GM12801 (cell line): ENCODE data around the gene TMEM63A.

ENCODE experiments used
- CTCF ChIP-seq: IDR thresholded peaks from one replicate; pipeline ENCODE4 v1.5.1; 2011; ENCODE audit warnings: control low read depth; ENCODE audit not compliant: insufficient read length; ENCODE audit errors: extremely low read depth

The TMEM63A gene

GRCh38 chr1:225881959-225882693, at the start of gene TMEM63A:
TSS of gene TMEM63A (minus strand) at chr1:225882380. CDS start at chr1:225877580, 4,800 bp downstream.
- TF ChIP-seq CTCF: no peak

DNA sequence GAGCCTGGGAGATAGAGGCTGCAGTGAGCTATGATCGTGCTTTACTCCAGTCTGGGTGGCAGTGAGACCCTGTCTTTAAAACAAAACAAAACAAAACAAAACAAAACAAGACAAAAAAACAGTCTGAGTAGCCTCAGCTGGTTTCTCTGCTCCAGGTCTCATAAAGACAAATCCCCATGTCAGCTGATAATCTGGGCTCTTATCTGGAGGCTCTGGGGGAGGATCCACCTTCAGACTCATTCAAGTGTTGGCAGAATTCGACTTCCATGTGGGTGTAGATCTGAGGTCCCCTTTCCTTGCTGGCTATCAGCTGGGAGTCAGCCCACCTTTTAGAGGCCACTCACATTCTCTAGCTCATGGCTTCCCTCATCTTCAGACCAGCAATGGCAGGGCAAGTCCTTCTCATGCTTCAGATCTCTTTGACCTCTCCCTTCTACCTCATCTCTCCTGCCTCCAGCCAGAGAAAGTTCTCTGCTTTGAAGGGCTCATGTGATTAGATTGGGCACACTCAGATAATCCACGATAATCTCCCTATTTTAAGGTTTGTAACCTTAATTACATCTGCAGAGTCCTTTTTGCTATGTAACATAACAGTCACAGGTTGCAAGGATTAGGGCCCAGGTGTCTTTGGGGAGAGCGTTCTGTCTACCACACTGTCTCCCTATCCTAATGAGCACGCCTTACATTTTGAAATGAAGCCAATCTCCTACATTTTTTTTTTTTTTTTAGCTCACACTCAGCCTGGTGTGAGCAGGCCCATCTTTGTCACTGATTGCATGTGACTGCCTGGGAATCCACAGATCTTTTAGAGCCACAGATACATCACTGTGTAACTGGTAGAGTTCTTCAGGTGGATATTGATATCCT, 49.3 kb upstream of the TMEM63A start:
- no peak for TF ChIP-seq CTCF

DNA sequence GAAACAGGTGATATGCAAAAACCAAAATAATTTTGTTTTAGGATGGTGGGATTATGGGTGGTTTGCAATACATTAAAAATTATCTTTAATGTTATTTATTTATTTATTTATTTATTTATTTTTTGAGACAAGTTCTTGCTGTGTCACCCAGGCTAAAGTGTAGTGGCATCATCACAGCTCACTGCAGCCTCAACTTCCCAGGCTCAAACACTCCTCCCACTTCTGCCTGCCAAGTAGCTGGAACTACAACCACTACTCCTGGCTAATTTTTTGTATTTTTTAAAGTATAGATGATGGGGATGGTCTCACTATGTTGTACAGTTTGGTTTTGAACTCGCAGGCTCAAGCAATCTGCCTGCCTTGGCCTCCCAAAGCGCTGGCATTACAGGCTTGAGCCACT, 48.4 kb upstream of the TMEM63A start:
- TF ChIP-seq CTCF: no peak

GRCh38 chr1:225928186-225929175, 46.3 kb upstream of the TMEM63A start:
- TF ChIP-seq CTCF: no peak

DNA sequence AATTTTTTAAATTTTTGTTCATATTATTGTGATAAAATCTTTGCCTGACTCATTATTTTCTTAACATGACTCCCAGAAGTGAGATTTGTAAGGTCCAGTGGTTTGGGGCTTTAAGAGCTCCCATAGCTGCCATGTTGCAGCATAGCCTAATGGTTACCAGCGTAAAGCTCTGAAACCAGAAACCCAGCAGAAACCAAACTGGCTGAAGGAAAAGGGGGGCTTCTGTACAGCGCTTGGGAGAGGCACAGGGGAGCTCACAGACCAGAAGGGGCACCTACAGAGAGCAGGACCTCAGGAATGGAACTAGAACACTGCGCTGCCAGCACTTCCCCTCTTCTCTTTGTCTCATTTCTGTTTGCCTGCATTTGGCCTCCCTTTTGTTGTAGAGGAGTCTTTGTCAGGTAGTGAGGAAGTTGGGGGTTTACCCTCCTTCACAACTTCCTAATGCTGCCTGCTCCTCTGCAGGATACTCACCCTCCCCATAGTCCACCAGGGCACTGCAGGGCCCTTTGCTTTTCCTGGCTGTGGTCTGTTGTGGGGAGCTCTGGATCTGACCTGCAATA, 44.5 kb upstream of the TMEM63A start:
- TF ChIP-seq CTCF: no peak

DNA sequence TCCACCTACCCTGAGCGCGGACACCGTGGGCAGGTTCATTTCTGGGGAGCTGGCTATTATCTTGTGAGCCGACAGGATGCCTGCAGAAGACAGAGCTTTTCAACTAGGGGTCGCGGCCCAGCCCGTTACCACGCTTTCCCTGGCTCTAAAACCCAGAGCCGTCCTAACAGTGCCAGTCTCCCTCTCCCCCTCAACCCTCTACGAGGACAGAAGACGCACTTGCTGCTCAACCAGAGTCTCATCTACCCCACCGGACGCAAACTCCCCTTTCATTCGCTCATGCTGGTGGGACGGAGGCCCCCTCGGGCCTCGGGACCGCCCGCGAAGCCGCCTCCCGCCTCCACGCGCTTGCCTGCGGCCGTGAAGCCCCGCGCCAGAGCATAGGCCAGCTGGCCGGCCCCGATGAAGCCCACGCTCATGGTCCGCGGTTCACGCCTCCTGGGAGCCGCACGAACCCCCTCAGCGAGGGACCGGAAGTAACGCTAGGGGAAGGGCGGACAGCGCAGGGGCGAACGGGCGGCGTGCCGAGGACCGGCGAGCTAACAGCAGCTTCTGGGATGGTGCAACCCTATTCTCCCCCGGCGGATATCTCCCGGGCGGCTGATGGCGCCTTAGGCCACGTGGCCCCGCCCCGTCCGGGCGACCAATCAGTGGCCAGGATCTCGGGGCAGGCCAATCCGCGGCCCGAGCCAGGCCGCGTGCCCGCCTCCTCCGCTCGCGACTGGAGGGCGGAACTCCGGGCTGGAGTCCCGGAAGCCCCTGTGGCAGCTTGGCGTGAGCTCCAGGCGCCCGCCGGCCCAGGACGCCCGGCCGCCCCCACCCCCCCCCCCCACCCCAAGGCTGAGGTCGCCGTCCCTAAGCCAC, 41.7 kb upstream of the TMEM63A start, which contains the start of gene PYCR2:
PYCR2 (minus strand) TSS at position 559 of the 864 bp plus-strand sequence; CDS start at position 419, 140 bp downstream.
- TF ChIP-seq CTCF: no peak
